HEK293 (cell line): ENCODE measurements around the gene MLLT6.

Source experiments
- KLF1 ChIP-seq: fragments of 450-650 bp; formaldehyde crosslinking; IDR thresholded peaks from 2 replicates; pipeline ENCODE4 v1.5.1; 2016; ENCODE audit warnings: missing biosample characterization, missing genetic modification characterization
- MYNN ChIP-seq: fragments of 450-650 bp; formaldehyde crosslinking; IDR thresholded peaks from 2 replicates; pipeline ENCODE4 v1.5.1; 2016; ENCODE audit warnings: missing biosample characterization, missing genetic modification characterization, borderline replicate concordance
- PRDM1 ChIP-seq: fragments of 450-650 bp; formaldehyde crosslinking; IDR thresholded peaks from 2 replicates; pipeline ENCODE4; 2016; ENCODE audit warnings: missing biosample characterization, missing genetic modification characterization
- REPIN1 ChIP-seq: fragments of 450-650 bp; formaldehyde crosslinking; IDR thresholded peaks from 2 replicates; pipeline ENCODE4 v1.5.1; 2017; ENCODE audit warnings: missing biosample characterization, missing genetic modification characterization, low read depth
- TCF7L2 ChIP-seq: IDR thresholded peaks from 2 replicates; pipeline ENCODE4 v1.6.1; 2011; ENCODE audit warnings: low read depth, mild to moderate bottlenecking, inconsistent platforms, low read length, moderate library complexity, borderline replicate concordance
- ZBTB17 ChIP-seq: fragments of 450-650 bp; formaldehyde crosslinking; IDR thresholded peaks from 2 replicates; pipeline ENCODE4 v1.5.1; 2016; ENCODE audit warnings: missing biosample characterization, missing genetic modification characterization
- ZBTB48 ChIP-seq: fragments of 450-650 bp; formaldehyde crosslinking; IDR thresholded peaks from 2 replicates; pipeline ENCODE4 v1.5.1; 2016; ENCODE audit warnings: missing biosample characterization, missing genetic modification characterization
- ZFHX2 ChIP-seq: fragments of 450-650 bp; formaldehyde crosslinking; conservative IDR thresholded peaks from 2 replicates; pipeline ENCODE4 v1.5.1; 2016; ENCODE audit warnings: missing biosample characterization, missing genetic modification characterization
- ZFP37 ChIP-seq: fragments of 450-650 bp; formaldehyde crosslinking; IDR thresholded peaks from 2 replicates; pipeline ENCODE4 v1.5.1; 2016; ENCODE audit warnings: missing biosample characterization, missing genetic modification characterization
- ZNF155 ChIP-seq: fragments of 450-650 bp; formaldehyde crosslinking; IDR thresholded peaks from 2 replicates; pipeline ENCODE4 v1.5.1; 2016; ENCODE audit warnings: missing biosample characterization, missing genetic modification characterization
- ZNF248 ChIP-seq: fragments of 450-650 bp; formaldehyde crosslinking; IDR thresholded peaks from 2 replicates; pipeline ENCODE4 v1.5.1; 2017; ENCODE audit warnings: missing biosample characterization, missing genetic modification characterization
- ZNF302 ChIP-seq: fragments of 450-650 bp; formaldehyde crosslinking; IDR thresholded peaks from 2 replicates; pipeline ENCODE4 v1.5.1; 2016; ENCODE audit warnings: missing biosample characterization, missing genetic modification characterization, low read depth
- ZNF37A ChIP-seq: fragments of 450-650 bp; IDR thresholded peaks from 2 replicates; pipeline ENCODE4 v1.5.1; 2018; ENCODE audit warnings: missing biosample characterization, missing genetic modification characterization
- ZNF510 ChIP-seq: fragments of 450-650 bp; formaldehyde crosslinking; IDR thresholded peaks from 2 replicates; pipeline ENCODE4 v1.5.1; 2018; ENCODE audit warnings: mild to moderate bottlenecking, missing genetic modification characterization, missing biosample characterization; ENCODE audit not compliant: insufficient replicate concordance
- ZNF549 ChIP-seq: fragments of 450-650 bp; IDR thresholded peaks from 2 replicates; pipeline ENCODE4 v1.5.1; 2018; ENCODE audit warnings: missing biosample characterization, missing genetic modification characterization, mild to moderate bottlenecking, inconsistent platforms, moderate library complexity
- ZNF555 ChIP-seq: fragments of 450-650 bp; formaldehyde crosslinking; conservative IDR thresholded peaks from 2 replicates; pipeline ENCODE4 v1.5.1; 2017; ENCODE audit warnings: missing biosample characterization, mild to moderate bottlenecking, missing genetic modification characterization, inconsistent platforms
- ZNF585B ChIP-seq: fragments of 450-650 bp; formaldehyde crosslinking; IDR thresholded peaks from 2 replicates; pipeline ENCODE4 v1.5.1; 2016; ENCODE audit warnings: missing biosample characterization, missing genetic modification characterization
- ZNF777 ChIP-seq: fragments of 450-650 bp; formaldehyde crosslinking; IDR thresholded peaks from 2 replicates; pipeline ENCODE4 v1.5.1; 2017; ENCODE audit warnings: missing biosample characterization, missing genetic modification characterization, borderline replicate concordance
- ZNF843 ChIP-seq: fragments of 450-650 bp; formaldehyde crosslinking; IDR thresholded peaks from 2 replicates; pipeline ENCODE4 v1.5.1; 2016; ENCODE audit warnings: missing biosample characterization, missing genetic modification characterization
- TF ChIP-seq, protein P1 (sequence below): fragments of 450-650 bp; formaldehyde crosslinking; optimal IDR thresholded peaks from 2 replicates; pipeline ENCODE3; 2016; ENCODE audit warnings: missing biosample characterization, mild to moderate bottlenecking, missing genetic modification characterization
- TF ChIP-seq, protein P2 (sequence below): fragments of 450-650 bp; formaldehyde crosslinking; IDR thresholded peaks from 2 replicates; pipeline ENCODE4 v1.5.1; 2016; ENCODE audit warnings: missing biosample characterization, missing genetic modification characterization, borderline replicate concordance
- TF ChIP-seq, protein P3 (sequence below): fragments of 450-650 bp; formaldehyde crosslinking; IDR thresholded peaks from 2 replicates; pipeline ENCODE4 v1.5.1; 2016; ENCODE audit warnings: missing biosample characterization, missing genetic modification characterization, borderline replicate concordance
- TF ChIP-seq, protein P4 (sequence below): fragments of 450-650 bp; formaldehyde crosslinking; IDR thresholded peaks from 2 replicates; pipeline ENCODE4 v1.5.1; 2017; ENCODE audit warnings: missing biosample characterization, missing genetic modification characterization
- TF ChIP-seq, protein P5 (sequence below): fragments of 450-650 bp; formaldehyde crosslinking; IDR thresholded peaks from 2 replicates; pipeline ENCODE4 v1.5.1; 2016; ENCODE audit warnings: missing biosample characterization, missing genetic modification characterization
- TF ChIP-seq, protein P6 (sequence below): fragments of 450-650 bp; formaldehyde crosslinking; IDR thresholded peaks from 2 replicates; pipeline ENCODE4 v1.5.1; 2017; ENCODE audit warnings: missing biosample characterization, mild to moderate bottlenecking, missing genetic modification characterization, moderate library complexity

The MLLT6 gene

DNA sequence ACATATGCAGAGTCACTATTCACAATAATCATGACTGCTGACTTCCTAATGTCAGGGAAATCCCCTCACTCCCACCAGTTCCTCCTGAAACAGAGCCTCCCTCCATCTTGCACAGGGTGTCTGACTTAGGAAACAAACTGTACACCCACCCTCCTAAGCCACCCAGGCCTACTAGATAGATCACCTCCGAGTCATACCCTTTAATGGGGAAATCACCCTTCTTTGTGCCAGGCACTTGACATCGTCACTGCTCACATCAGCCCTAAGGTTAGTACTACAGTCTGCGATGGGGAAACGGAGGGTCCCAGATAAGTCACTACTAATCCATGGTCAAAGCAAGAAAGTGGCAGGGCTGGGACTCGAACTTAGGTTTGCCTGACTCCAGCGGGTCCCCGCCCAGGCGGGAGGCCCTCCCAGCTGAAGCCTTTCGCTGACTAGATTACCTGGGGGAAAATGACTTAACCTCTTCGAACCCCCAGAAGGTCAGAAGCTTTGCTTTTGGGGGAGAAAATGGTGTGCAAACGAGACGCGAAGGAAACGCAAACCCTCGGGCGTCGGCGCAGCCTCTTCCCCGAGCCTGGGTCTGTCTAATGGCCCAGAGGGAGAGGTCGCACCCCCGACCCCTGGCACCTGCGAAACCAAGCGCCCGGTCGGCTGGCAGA, 3.4 kb upstream of the MLLT6 start (continued):
- TF ChIP-seq ZNF248 (tag by site-specific recombination) (no peak), ZBTB48 (tag by site-specific recombination) (peak; percentile 11; the same call in 1 of the 2 replicates), PRDM1 (tag by site-specific recombination) (0 out of 2 replicates have a peak, but pooled peaks have one; percentile 22), ZNF585B (tag by site-specific recombination) (no peak), ZFHX2 (tag by site-specific recombination) (peak; percentile 87), ZNF549 (no peak), ZNF555 (no peak), ZFP37 (tag by site-specific recombination) (no peak), ZBTB17 (peak; percentile 45; the same call in 1 of the 2 replicates), KLF1 (tag by site-specific recombination) (peak; percentile 29; the same call in 1 of the 2 replicates), ZNF302 (no peak), ZNF37A (tag by site-specific recombination) (no peak), ZNF777 (peak; percentile 36; the same call in 1 of the 2 replicates), ZNF843 (no peak), TCF7L2 (no peak), ZNF155 (tag by site-specific recombination) (no peak), ZNF510 (tag by site-specific recombination) (no peak), REPIN1 (tag by site-specific recombination) (no peak), MYNN (tag by site-specific recombination) (no peak)
- TF ChIP-seq, protein P1, sequence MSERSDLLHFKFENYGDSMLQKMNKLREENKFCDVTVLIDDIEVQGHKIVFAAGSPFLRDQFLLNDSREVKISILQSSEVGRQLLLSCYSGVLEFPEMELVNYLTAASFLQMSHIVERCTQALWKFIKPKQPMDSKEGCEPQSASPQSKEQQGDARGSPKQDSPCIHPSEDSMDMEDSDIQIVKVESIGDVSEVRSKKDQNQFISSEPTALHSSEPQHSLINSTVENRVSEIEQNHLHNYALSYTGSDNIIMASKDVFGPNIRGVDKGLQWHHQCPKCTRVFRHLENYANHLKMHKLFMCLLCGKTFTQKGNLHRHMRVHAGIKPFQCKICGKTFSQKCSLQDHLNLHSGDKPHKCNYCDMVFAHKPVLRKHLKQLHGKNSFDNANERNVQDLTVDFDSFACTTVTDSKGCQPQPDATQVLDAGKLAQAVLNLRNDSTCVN (tag by site-specific recombination), result no peak
- TF ChIP-seq, protein P2, sequence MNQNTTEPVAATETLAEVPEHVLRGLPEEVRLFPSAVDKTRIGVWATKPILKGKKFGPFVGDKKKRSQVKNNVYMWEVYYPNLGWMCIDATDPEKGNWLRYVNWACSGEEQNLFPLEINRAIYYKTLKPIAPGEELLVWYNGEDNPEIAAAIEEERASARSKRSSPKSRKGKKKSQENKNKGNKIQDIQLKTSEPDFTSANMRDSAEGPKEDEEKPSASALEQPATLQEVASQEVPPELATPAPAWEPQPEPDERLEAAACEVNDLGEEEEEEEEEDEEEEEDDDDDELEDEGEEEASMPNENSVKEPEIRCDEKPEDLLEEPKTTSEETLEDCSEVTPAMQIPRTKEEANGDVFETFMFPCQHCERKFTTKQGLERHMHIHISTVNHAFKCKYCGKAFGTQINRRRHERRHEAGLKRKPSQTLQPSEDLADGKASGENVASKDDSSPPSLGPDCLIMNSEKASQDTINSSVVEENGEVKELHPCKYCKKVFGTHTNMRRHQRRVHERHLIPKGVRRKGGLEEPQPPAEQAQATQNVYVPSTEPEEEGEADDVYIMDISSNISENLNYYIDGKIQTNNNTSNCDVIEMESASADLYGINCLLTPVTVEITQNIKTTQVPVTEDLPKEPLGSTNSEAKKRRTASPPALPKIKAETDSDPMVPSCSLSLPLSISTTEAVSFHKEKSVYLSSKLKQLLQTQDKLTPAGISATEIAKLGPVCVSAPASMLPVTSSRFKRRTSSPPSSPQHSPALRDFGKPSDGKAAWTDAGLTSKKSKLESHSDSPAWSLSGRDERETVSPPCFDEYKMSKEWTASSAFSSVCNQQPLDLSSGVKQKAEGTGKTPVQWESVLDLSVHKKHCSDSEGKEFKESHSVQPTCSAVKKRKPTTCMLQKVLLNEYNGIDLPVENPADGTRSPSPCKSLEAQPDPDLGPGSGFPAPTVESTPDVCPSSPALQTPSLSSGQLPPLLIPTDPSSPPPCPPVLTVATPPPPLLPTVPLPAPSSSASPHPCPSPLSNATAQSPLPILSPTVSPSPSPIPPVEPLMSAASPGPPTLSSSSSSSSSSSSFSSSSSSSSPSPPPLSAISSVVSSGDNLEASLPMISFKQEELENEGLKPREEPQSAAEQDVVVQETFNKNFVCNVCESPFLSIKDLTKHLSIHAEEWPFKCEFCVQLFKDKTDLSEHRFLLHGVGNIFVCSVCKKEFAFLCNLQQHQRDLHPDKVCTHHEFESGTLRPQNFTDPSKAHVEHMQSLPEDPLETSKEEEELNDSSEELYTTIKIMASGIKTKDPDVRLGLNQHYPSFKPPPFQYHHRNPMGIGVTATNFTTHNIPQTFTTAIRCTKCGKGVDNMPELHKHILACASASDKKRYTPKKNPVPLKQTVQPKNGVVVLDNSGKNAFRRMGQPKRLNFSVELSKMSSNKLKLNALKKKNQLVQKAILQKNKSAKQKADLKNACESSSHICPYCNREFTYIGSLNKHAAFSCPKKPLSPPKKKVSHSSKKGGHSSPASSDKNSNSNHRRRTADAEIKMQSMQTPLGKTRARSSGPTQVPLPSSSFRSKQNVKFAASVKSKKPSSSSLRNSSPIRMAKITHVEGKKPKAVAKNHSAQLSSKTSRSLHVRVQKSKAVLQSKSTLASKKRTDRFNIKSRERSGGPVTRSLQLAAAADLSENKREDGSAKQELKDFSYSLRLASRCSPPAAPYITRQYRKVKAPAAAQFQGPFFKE (tag by site-specific recombination), result no peak
- TF ChIP-seq, protein P3, sequence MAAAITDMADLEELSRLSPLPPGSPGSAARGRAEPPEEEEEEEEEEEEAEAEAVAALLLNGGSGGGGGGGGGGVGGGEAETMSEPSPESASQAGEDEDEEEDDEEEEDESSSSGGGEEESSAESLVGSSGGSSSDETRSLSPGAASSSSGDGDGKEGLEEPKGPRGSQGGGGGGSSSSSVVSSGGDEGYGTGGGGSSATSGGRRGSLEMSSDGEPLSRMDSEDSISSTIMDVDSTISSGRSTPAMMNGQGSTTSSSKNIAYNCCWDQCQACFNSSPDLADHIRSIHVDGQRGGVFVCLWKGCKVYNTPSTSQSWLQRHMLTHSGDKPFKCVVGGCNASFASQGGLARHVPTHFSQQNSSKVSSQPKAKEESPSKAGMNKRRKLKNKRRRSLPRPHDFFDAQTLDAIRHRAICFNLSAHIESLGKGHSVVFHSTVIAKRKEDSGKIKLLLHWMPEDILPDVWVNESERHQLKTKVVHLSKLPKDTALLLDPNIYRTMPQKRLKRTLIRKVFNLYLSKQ (tag by site-specific recombination), result no peak
- TF ChIP-seq, protein P4, sequence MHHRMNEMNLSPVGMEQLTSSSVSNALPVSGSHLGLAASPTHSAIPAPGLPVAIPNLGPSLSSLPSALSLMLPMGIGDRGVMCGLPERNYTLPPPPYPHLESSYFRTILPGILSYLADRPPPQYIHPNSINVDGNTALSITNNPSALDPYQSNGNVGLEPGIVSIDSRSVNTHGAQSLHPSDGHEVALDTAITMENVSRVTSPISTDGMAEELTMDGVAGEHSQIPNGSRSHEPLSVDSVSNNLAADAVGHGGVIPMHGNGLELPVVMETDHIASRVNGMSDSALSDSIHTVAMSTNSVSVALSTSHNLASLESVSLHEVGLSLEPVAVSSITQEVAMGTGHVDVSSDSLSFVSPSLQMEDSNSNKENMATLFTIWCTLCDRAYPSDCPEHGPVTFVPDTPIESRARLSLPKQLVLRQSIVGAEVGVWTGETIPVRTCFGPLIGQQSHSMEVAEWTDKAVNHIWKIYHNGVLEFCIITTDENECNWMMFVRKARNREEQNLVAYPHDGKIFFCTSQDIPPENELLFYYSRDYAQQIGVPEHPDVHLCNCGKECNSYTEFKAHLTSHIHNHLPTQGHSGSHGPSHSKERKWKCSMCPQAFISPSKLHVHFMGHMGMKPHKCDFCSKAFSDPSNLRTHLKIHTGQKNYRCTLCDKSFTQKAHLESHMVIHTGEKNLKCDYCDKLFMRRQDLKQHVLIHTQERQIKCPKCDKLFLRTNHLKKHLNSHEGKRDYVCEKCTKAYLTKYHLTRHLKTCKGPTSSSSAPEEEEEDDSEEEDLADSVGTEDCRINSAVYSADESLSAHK (tag by site-specific recombination), result no peak
- TF ChIP-seq, protein P5, sequence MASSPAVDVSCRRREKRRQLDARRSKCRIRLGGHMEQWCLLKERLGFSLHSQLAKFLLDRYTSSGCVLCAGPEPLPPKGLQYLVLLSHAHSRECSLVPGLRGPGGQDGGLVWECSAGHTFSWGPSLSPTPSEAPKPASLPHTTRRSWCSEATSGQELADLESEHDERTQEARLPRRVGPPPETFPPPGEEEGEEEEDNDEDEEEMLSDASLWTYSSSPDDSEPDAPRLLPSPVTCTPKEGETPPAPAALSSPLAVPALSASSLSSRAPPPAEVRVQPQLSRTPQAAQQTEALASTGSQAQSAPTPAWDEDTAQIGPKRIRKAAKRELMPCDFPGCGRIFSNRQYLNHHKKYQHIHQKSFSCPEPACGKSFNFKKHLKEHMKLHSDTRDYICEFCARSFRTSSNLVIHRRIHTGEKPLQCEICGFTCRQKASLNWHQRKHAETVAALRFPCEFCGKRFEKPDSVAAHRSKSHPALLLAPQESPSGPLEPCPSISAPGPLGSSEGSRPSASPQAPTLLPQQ (tag by site-specific recombination), result no peak
- TF ChIP-seq, protein P6, sequence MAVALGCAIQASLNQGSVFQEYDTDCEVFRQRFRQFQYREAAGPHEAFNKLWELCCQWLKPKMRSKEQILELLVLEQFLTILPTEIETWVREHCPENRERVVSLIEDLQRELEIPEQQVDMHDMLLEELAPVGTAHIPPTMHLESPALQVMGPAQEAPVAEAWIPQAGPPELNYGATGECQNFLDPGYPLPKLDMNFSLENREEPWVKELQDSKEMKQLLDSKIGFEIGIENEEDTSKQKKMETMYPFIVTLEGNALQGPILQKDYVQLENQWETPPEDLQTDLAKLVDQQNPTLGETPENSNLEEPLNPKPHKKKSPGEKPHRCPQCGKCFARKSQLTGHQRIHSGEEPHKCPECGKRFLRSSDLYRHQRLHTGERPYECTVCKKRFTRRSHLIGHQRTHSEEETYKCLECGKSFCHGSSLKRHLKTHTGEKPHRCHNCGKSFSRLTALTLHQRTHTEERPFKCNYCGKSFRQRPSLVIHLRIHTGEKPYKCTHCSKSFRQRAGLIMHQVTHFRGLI (tag by site-specific recombination), result no peak
